ENCODE data around the gene NKX3-2.
"Not testable (repeated sequence)": the region's sequence is repeated elsewhere in the genome, so short reads cannot be mapped to it uniquely, and the experiment has no call there.

The NKX3-2 gene

GRCh38 chr4:13570916-13571315, 26.6 kb upstream of the NKX3-2 start:
- Histone ChIP-seq H3K4me3 (ENCODE audit: insufficient read depth, low read length, poor library complexity, severe bottlenecking) (no peak overlapping the region), H3K79me2 (ENCODE audit: insufficient read depth, low read length) (no peaks in the 10 kb centered on the region), H3K4me2 (ENCODE audit: low read depth, low read length, poor library complexity, severe bottlenecking) (no peak overlapping the region), H3K9me3 (ENCODE audit: insufficient read depth, low read length) (no peaks in the 10 kb centered on the region), H3K27ac (ENCODE audit: low read depth, low read length) (no peak overlapping the region), H3K9ac (ENCODE audit: low read length) (no peak overlapping the region), H3K9me2 (replicated peaks; ENCODE audit: insufficient read depth, low read length) (no peaks in the 10 kb centered on the region), H2AFZ (ENCODE audit: low read depth, low read length, severe bottlenecking) (no peak overlapping the region), H3K27me3 (ENCODE audit: low read length) (no peaks in the 10 kb centered on the region), H3F3A (ENCODE audit: insufficient read depth) (no peaks in the 10 kb centered on the region), H4K20me1 (ENCODE audit: low read depth, low read length) (no peaks in the 10 kb centered on the region), H3K36me3 (ENCODE audit: low read length) (peaks cover 30% of the 10 kb centered on the region)
- no peak for TF ChIP-seq CTCF (IDR thresholded peaks at IDR 0.05; ENCODE audit: insufficient read depth, low read length, poor library complexity, severe bottlenecking)
- TF ChIP-seq EZH2phosphoT487 (conservative IDR thresholded peaks at IDR 0.05; ENCODE audit: low read length), result no peak

- no peak overlapping the region for H3K27ac ChIP-seq (ENCODE audit: low read depth, low read length)
- H2AFZ ChIP-seq (ENCODE audit: low read depth, low read length, severe bottlenecking), result no peak overlapping the region
- no peak overlapping the region for H3K4me3 ChIP-seq (ENCODE audit: insufficient read depth, low read length, poor library complexity, severe bottlenecking)
- H3K9me2 ChIP-seq (replicated peaks; ENCODE audit: insufficient read depth, low read length), result no peaks in the 10 kb centered on the region
- no peaks in the 10 kb centered on the region for H3F3A ChIP-seq (ENCODE audit: insufficient read depth)
- H3K9me3 ChIP-seq (ENCODE audit: insufficient read depth, low read length), result no peaks in the 10 kb centered on the region
- no peak overlapping the region for H3K9ac ChIP-seq (ENCODE audit: low read length)
- H4K20me1 ChIP-seq (ENCODE audit: low read depth, low read length), result no peaks in the 10 kb centered on the region
- no peaks in the 10 kb centered on the region for H3K79me2 ChIP-seq (ENCODE audit: insufficient read depth, low read length)
- H3K27me3 ChIP-seq (ENCODE audit: low read length), result no peaks in the 10 kb centered on the region
- TF ChIP-seq EZH2phosphoT487 (conservative IDR thresholded peaks at IDR 0.05; ENCODE audit: low read length), result no peak
- TF ChIP-seq CTCF (IDR thresholded peaks at IDR 0.05; ENCODE audit: insufficient read depth, low read length, poor library complexity, severe bottlenecking), result no peak
- peaks cover 25% of the 10 kb centered on the region for H3K36me3 ChIP-seq (ENCODE audit: low read length)
- H3K4me2 ChIP-seq (ENCODE audit: low read depth, low read length, poor library complexity, severe bottlenecking), result no peak overlapping the region
These were observed 22.8 kb upstream of the NKX3-2 start for GRCh38 chr4:13567125-13567524.

- no peak overlapping the region for H3K9ac ChIP-seq (ENCODE audit: low read length)
- H3K9me2 ChIP-seq (replicated peaks; ENCODE audit: insufficient read depth, low read length), result no peaks in the 10 kb centered on the region
- no peaks in the 10 kb centered on the region for H3K9me3 ChIP-seq (ENCODE audit: insufficient read depth, low read length)
- H3K27me3 ChIP-seq (ENCODE audit: low read length), result no peaks in the 10 kb centered on the region
- TF ChIP-seq EZH2phosphoT487 (conservative IDR thresholded peaks at IDR 0.05; ENCODE audit: low read length), result no peak
- no peaks in the 10 kb centered on the region for H4K20me1 ChIP-seq (ENCODE audit: low read depth, low read length)
- no peak overlapping the region for H3K4me2 ChIP-seq (ENCODE audit: low read depth, low read length, poor library complexity, severe bottlenecking)
- H3K79me2 ChIP-seq (ENCODE audit: insufficient read depth, low read length), result no peaks in the 10 kb centered on the region
- no peak overlapping the region for H2AFZ ChIP-seq (ENCODE audit: low read depth, low read length, severe bottlenecking)
- H3F3A ChIP-seq (ENCODE audit: insufficient read depth), result no peaks in the 10 kb centered on the region
- 0 out of 2 replicates have a peak, but pooled peaks cover 4% of the 10 kb centered on the region for H3K36me3 ChIP-seq (ENCODE audit: low read length)
- no peak overlapping the region for H3K27ac ChIP-seq (ENCODE audit: low read depth, low read length)
- H3K4me3 ChIP-seq (ENCODE audit: insufficient read depth, low read length, poor library complexity, severe bottlenecking), result no peak overlapping the region
These were observed 18.6 kb upstream of the NKX3-2 start for GRCh38 chr4:13562876-13563275.

GRCh38 chr4:13561673-13562072, 17.4 kb upstream of the NKX3-2 start:
- H3K9ac ChIP-seq (ENCODE audit: low read length), result no peak overlapping the region
- H3K79me2 ChIP-seq (ENCODE audit: insufficient read depth, low read length), result no peaks in the 10 kb centered on the region
- no peaks in the 10 kb centered on the region for H3K27me3 ChIP-seq (ENCODE audit: low read length)
- H4K20me1 ChIP-seq (ENCODE audit: low read depth, low read length), result no peaks in the 10 kb centered on the region
- H3K27ac ChIP-seq (ENCODE audit: low read depth, low read length), result no peak overlapping the region
- no peaks in the 10 kb centered on the region for H3K9me3 ChIP-seq (ENCODE audit: insufficient read depth, low read length)
- H3K4me2 ChIP-seq (ENCODE audit: low read depth, low read length, poor library complexity, severe bottlenecking), result no peak overlapping the region
- no peaks in the 10 kb centered on the region for H3F3A ChIP-seq (ENCODE audit: insufficient read depth)
- H3K9me2 ChIP-seq (replicated peaks; ENCODE audit: insufficient read depth, low read length), result no peaks in the 10 kb centered on the region
- H3K36me3 ChIP-seq (ENCODE audit: low read length), result 0 out of 2 replicates have a peak, but pooled peaks cover 4% of the 10 kb centered on the region
- TF ChIP-seq CTCF (IDR thresholded peaks at IDR 0.05; ENCODE audit: insufficient read depth, low read length, poor library complexity, severe bottlenecking) (no peak), EZH2phosphoT487 (conservative IDR thresholded peaks at IDR 0.05; ENCODE audit: low read length) (no peak)
- H3K4me3 ChIP-seq (ENCODE audit: insufficient read depth, low read length, poor library complexity, severe bottlenecking), result no peak overlapping the region
- no peak overlapping the region for H2AFZ ChIP-seq (ENCODE audit: low read depth, low read length, severe bottlenecking)

- H3F3A ChIP-seq (ENCODE audit: insufficient read depth); H3K4me2 ChIP-seq (ENCODE audit: low read depth, low read length, poor library complexity, severe bottlenecking); H3K9ac ChIP-seq (ENCODE audit: low read length); H3K79me2 ChIP-seq (ENCODE audit: insufficient read depth, low read length); H3K9me3 ChIP-seq (ENCODE audit: insufficient read depth, low read length); H2AFZ ChIP-seq (ENCODE audit: low read depth, low read length, severe bottlenecking); H3K9me2 ChIP-seq (replicated peaks; ENCODE audit: insufficient read depth, low read length); H3K27me3 ChIP-seq (ENCODE audit: low read length); H3K36me3 ChIP-seq (ENCODE audit: low read length); H3K27ac ChIP-seq (ENCODE audit: low read depth, low read length); H3K4me3 ChIP-seq (ENCODE audit: insufficient read depth, low read length, poor library complexity, severe bottlenecking); H4K20me1 ChIP-seq (ENCODE audit: low read depth, low read length): not testable (repeated sequence)
These were observed 15.8 kb upstream of the NKX3-2 start for GRCh38 chr4:13560111-13560510.

Data from SU-DHL-6 (cell line).